ENCODE results near the gene HHATL.
A peak's percentile ranks its signal among the peaks of the same experiment; 100 is the strongest.

HHATL gene

GRCh38 chr3:42702066-42702951 lies at the start of gene HHATL:
HHATL (minus strand) TSS chr3:42702798; CDS start chr3:42700826, 1,972 bp downstream.
- DNase-seq = peak in 1 of 2 experiments; percentile 20

GRCh38 chr3:42751609-42752008 lies 49.0 kb upstream of the HHATL start:
- DNase-seq = peak in 1 of 2 experiments; percentile 12

- no peak for DNase-seq
Observed at GRCh38 chr3:42750834-42751233, 48.2 kb upstream of the HHATL start.

GRCh38 chr3:42749753-42750231 lies 47.2 kb upstream of the HHATL start:
- DNase-seq = no peak

GRCh38 chr3:42749025-42749752 lies 46.6 kb upstream of the HHATL start:
- DNase-seq = no peak

- no peak for DNase-seq
Observed at GRCh38 chr3:42747581-42747980, 45.0 kb upstream of the HHATL start.

- DNase-seq = no peak
Observed at GRCh38 chr3:42746455-42747450, 44.2 kb upstream of the HHATL start.

- no peak for DNase-seq
Observed at GRCh38 chr3:42745776-42746454, 43.3 kb upstream of the HHATL start.

- DNase-seq = no peak
Observed at GRCh38 chr3:42745291-42745745, 42.7 kb upstream of the HHATL start.

GRCh38 chr3:42743204-42743995 lies 40.8 kb upstream of the HHATL start:
- DNase-seq = no peak

GRCh38 chr3:42742688-42743087 lies 40.1 kb upstream of the HHATL start:
- no peak for DNase-seq

GRCh38 chr3:42742259-42742658 lies 39.7 kb upstream of the HHATL start:
- DNase-seq = no peak

- DNase-seq = no peak
Observed at GRCh38 chr3:42741796-42742195, 39.2 kb upstream of the HHATL start.

- no peak for DNase-seq
Observed at GRCh38 chr3:42739401-42740158, 37.0 kb upstream of the HHATL start.

- DNase-seq = no peak
Observed at GRCh38 chr3:42736531-42736930, 33.9 kb upstream of the HHATL start.

GRCh38 chr3:42736081-42736480 lies 33.5 kb upstream of the HHATL start:
- DNase-seq = no peak

- no peak for DNase-seq
Observed at GRCh38 chr3:42735615-42736014, 33.0 kb upstream of the HHATL start.

- DNase-seq = no peak
Observed at GRCh38 chr3:42735019-42735418, 32.4 kb upstream of the HHATL start.

GRCh38 chr3:42734263-42734860 lies 31.8 kb upstream of the HHATL start:
- no peak for DNase-seq

Data from SHP77 (cell line).